Measurements from ENCODE around the gene KCTD17. TPM values are rescaled to one million over a fixed set of nuclear protein-coding genes. Genes with fewer than 3 reads are reported as not detected.

The KCTD17 gene
- total RNA-seq, 1 experiment from 2014 or later, result 32.7 TPM

DNA sequence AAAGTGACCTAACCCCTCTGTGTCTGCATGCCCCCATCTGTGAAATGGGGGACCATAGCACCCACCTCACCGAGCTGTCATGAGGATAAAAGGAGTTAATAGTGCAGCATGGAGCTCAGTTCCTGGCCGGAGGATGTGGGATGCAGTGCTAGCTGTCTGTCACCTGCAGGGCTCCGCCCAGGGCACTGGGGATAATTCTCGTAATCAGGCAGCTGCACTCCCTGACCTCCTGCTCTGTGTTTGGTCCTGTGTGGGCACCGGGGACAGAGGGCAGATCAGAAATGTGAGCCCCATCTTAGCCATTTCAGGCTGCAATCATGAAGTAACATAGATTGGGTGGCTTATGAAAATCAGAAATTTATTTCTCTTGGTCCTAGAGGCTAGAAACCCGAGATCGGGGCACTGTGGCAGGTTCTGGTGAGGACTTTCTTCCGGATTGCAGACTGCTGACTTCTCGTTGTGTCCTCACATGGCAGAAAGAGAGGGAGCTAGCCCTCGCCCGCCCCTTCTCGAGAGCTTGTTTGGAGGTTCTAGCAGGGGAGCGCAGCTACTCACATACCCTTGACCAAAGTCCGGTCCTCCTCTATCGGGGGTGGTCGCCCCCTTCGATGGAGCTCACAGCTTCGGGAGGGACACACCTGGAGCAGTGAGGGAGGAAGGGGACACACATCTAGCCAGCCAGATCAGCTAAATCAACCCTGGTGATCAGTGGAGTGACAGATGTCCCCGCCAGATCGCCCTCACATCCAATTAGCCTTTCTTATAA lies 3.2 kb downstream of the KCTD17 start:
- intact Hi-C loops (cut with micrococcal nuclease; ENCODE audit: unreplicated experiment), result no loop called here
- no peaks in the 10 kb centered on the region for H3K4me1 ChIP-seq (ENCODE audit: control insufficient read depth, insufficient read depth, low read length)

DNA sequence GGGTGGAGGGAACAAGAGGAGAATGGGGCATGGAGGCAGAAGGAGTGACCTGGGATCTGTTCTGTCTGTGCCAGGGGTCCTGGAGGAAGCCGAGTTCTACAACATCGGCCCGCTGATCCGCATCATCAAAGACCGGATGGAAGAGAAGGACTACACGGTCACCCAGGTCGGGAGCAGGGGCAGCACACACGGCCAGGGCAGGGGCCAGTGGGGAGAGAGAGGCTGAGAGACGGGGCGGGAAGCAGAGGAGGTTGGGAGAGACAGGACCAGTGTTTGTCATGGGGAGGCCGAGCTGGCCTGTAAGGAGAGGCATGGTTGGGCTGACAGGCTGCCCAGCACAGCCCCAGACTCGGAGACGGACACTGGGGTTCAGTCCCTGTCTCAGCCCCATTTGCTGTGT lies 4.7 kb downstream of the KCTD17 start:
- intact Hi-C loops (cut with micrococcal nuclease; ENCODE audit: unreplicated experiment), result no loop called here
- H3K9me3 ChIP-seq (ENCODE audit: control insufficient read depth, insufficient read depth, low read depth, low read length), result no peaks in the 10 kb centered on the region
- ATAC-seq (no peak), DNase-seq (ENCODE audit: low read depth, low spot score) (no peak)
- BruUV-seq (replicated peaks), result no TSS peak
- H3K4me3 ChIP-seq (ENCODE audit: low read depth in 2 of 2, low read length in 2 of 2), result no peak overlapping the region
- TF ChIP-seq, protein P1, sequence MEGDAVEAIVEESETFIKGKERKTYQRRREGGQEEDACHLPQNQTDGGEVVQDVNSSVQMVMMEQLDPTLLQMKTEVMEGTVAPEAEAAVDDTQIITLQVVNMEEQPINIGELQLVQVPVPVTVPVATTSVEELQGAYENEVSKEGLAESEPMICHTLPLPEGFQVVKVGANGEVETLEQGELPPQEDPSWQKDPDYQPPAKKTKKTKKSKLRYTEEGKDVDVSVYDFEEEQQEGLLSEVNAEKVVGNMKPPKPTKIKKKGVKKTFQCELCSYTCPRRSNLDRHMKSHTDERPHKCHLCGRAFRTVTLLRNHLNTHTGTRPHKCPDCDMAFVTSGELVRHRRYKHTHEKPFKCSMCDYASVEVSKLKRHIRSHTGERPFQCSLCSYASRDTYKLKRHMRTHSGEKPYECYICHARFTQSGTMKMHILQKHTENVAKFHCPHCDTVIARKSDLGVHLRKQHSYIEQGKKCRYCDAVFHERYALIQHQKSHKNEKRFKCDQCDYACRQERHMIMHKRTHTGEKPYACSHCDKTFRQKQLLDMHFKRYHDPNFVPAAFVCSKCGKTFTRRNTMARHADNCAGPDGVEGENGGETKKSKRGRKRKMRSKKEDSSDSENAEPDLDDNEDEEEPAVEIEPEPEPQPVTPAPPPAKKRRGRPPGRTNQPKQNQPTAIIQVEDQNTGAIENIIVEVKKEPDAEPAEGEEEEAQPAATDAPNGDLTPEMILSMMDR (IDR thresholded peaks at IDR 0.05), result no peak
- TF ChIP-seq SIN3A (IDR thresholded peaks at IDR 0.05; ENCODE audit: borderline replicate concordance, insufficient read depth, low read depth, low read length) (no peak), TCF7L2 (IDR thresholded peaks at IDR 0.05; ENCODE audit: low read depth, low read length) (no peak), POLR2AphosphoS5 (IDR thresholded peaks at IDR 0.05; ENCODE audit: low read depth, low read length) (no peak)
- TF ChIP-seq, protein P2, sequence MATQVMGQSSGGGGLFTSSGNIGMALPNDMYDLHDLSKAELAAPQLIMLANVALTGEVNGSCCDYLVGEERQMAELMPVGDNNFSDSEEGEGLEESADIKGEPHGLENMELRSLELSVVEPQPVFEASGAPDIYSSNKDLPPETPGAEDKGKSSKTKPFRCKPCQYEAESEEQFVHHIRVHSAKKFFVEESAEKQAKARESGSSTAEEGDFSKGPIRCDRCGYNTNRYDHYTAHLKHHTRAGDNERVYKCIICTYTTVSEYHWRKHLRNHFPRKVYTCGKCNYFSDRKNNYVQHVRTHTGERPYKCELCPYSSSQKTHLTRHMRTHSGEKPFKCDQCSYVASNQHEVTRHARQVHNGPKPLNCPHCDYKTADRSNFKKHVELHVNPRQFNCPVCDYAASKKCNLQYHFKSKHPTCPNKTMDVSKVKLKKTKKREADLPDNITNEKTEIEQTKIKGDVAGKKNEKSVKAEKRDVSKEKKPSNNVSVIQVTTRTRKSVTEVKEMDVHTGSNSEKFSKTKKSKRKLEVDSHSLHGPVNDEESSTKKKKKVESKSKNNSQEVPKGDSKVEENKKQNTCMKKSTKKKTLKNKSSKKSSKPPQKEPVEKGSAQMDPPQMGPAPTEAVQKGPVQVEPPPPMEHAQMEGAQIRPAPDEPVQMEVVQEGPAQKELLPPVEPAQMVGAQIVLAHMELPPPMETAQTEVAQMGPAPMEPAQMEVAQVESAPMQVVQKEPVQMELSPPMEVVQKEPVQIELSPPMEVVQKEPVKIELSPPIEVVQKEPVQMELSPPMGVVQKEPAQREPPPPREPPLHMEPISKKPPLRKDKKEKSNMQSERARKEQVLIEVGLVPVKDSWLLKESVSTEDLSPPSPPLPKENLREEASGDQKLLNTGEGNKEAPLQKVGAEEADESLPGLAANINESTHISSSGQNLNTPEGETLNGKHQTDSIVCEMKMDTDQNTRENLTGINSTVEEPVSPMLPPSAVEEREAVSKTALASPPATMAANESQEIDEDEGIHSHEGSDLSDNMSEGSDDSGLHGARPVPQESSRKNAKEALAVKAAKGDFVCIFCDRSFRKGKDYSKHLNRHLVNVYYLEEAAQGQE (IDR thresholded peaks at IDR 0.05; ENCODE audit: insufficient read depth in 1 of 2, low read depth in 2 of 2, low read length in 1 of 2), result no peak
- no peaks in the 10 kb centered on the region for H3K27me3 ChIP-seq (ENCODE audit: control insufficient read depth, insufficient read depth, low read length)
- no peak overlapping the region for H3K27ac ChIP-seq (ENCODE audit: low read length)
- in situ Hi-C loops (cut with HindIII; ENCODE audit: low pct_unique_long_range_greater_than_20kb, low sequenced_read_pairs), result no loop called here
- POLR2A ChIA-PET, result no interaction called here
- no peaks in the 10 kb centered on the region; the same call in 1 of the 2 replicates for H3K36me3 ChIP-seq (ENCODE audit: control insufficient read depth, insufficient read depth, low read length)
- no peaks in the 10 kb centered on the region for H3K4me1 ChIP-seq (ENCODE audit: control insufficient read depth, insufficient read depth, low read length)
- CTCF ChIA-PET, result interaction anchor here (0.6 kb wide), 1 partner anchor 13 kb away, joined by 3 read pairs; no protein-coding TSS in a partner anchor

More for the DNA sequence above, 3.2 kb downstream of the KCTD17 start:
- ChIA-PET POLR2A (no interaction called here), CTCF (no interaction called here)
- H3K9me3 ChIP-seq (ENCODE audit: control insufficient read depth, insufficient read depth, low read depth, low read length), result no peaks in the 10 kb centered on the region
- H3K36me3 ChIP-seq (ENCODE audit: control insufficient read depth, insufficient read depth, low read length), result no peaks in the 10 kb centered on the region; the same call in 1 of the 2 replicates
- no peak overlapping the region for H3K4me3 ChIP-seq (ENCODE audit: low read depth in 2 of 2, low read length in 2 of 2)
- BruUV-seq (replicated peaks), result no TSS peak
- H3K27me3 ChIP-seq (ENCODE audit: control insufficient read depth, insufficient read depth, low read length), result no peaks in the 10 kb centered on the region
- H3K27ac ChIP-seq (ENCODE audit: low read length), result no peak overlapping the region
- TF ChIP-seq TCF7L2 (IDR thresholded peaks at IDR 0.05; ENCODE audit: low read depth, low read length), result no peak
- in situ Hi-C loops (cut with HindIII; ENCODE audit: low pct_unique_long_range_greater_than_20kb, low sequenced_read_pairs), result no loop called here
- ATAC-seq (no peak), DNase-seq (ENCODE audit: low read depth, low spot score) (no peak)

DNA sequence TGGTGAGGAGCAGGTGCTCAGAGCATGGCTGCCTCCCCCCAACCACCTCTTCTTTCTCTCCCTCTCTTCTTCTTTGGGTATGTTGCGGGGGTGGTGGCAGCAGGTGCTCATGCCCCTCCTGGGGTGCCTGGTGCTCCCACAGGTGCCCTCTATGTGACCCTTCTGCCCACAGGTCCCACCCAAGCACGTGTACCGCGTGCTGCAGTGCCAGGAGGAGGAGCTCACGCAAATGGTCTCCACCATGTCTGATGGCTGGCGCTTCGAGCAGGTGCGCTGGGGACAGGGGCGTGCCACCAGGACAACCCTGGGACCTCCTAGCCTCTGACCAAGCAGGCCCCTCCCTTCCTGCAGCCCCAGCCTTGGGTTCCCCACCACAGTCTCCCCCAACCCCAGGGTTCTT lies 5.7 kb downstream of the KCTD17 start:
- DNase-seq (ENCODE audit: low read depth, low spot score) (no peak), ATAC-seq (no peak)
- intact Hi-C loops (cut with micrococcal nuclease; ENCODE audit: unreplicated experiment) (no loop called here), in situ Hi-C loops (cut with HindIII; ENCODE audit: low pct_unique_long_range_greater_than_20kb, low sequenced_read_pairs) (no loop called here)
- POLR2A ChIA-PET, result no interaction called here
- H3K27me3 ChIP-seq (ENCODE audit: control insufficient read depth, insufficient read depth, low read length), result no peaks in the 10 kb centered on the region
- BruUV-seq (replicated peaks), result no TSS peak
- no peaks in the 10 kb centered on the region for H3K9me3 ChIP-seq (ENCODE audit: control insufficient read depth, insufficient read depth, low read depth, low read length)
- no peak for TF ChIP-seq SIN3A (IDR thresholded peaks at IDR 0.05; ENCODE audit: borderline replicate concordance, insufficient read depth, low read depth, low read length)
- no peak for TF ChIP-seq POLR2AphosphoS5 (IDR thresholded peaks at IDR 0.05; ENCODE audit: low read depth, low read length)
- TF ChIP-seq, protein P2 (IDR thresholded peaks at IDR 0.05; ENCODE audit: insufficient read depth in 1 of 2, low read depth in 2 of 2, low read length in 1 of 2), result no peak
- TF ChIP-seq, protein P1 (IDR thresholded peaks at IDR 0.05), result no peak
- no peak for TF ChIP-seq TCF7L2 (IDR thresholded peaks at IDR 0.05; ENCODE audit: low read depth, low read length)
- CTCF ChIA-PET, result no interaction called here
- H3K27ac ChIP-seq (ENCODE audit: low read length), result no peak overlapping the region
- no peaks in the 10 kb centered on the region for H3K36me3 ChIP-seq (ENCODE audit: control insufficient read depth, insufficient read depth, low read length)
- H3K4me3 ChIP-seq (ENCODE audit: low read depth in 2 of 2, low read length in 2 of 2), result no peak overlapping the region
- no peaks in the 10 kb centered on the region for H3K4me1 ChIP-seq (ENCODE audit: control insufficient read depth, insufficient read depth, low read length)

All from Panc1 (cell line).